GM23338 (cell line): ENCODE results near the gene SETBP1. TPM values are rescaled to one million over a fixed set of nuclear protein-coding genes. Genes with fewer than 3 reads are reported as not detected.

Source experiments
- ATAC-seq: fragments of 200-7000 bp; cut with Tn5 transposase; 3 replicates; pipeline ENCODE4 v1.9.1; 2020
- DNase-seq: peaks from one replicate; pipeline ENCODE4 v3.0.0-alpha.2; 2015; ENCODE audit warnings: low spot score
- H2AFZ ChIP-seq: fragments of 200-600 bp; sonication (generic); 2 replicates; pipeline ENCODE4 v1.8.0; 2016; ENCODE audit warnings: antibody characterized with exemption, mild to moderate bottlenecking, moderate library complexity
- H3F3A ChIP-seq: fragments of 200-600 bp; sonication (generic); replicated peaks from 2 replicates; pipeline ENCODE4 v1.8.0; 2017; ENCODE audit warnings: antibody characterized with exemption, mixed run types, low read depth
- H3K27ac ChIP-seq: fragments of 200-600 bp; sonication (generic); 2 replicates; pipeline ENCODE4 v1.6.1; 2016; ENCODE audit warnings: low read depth
- H3K27me3 ChIP-seq: fragments of 200-600 bp; sonication (generic); 2 replicates; pipeline ENCODE4 v1.8.0; 2016; ENCODE audit warnings: mild to moderate bottlenecking, mixed run types, moderate library complexity; ENCODE audit not compliant: insufficient read depth
- H3K36me3 ChIP-seq: fragments of 200-600 bp; sonication (generic); 2 replicates; pipeline ENCODE4 v1.8.0; 2016; ENCODE audit warnings: mild to moderate bottlenecking; ENCODE audit not compliant: insufficient read depth
- H3K4me1 ChIP-seq: fragments of 200-600 bp; sonication (generic); 2 replicates; pipeline ENCODE4 v1.8.0; 2016; ENCODE audit warnings: mild to moderate bottlenecking, moderate library complexity; ENCODE audit not compliant: insufficient read depth
- H3K4me2 ChIP-seq: fragments of 200-600 bp; sonication (generic); 2 replicates; pipeline ENCODE4 v1.7.1; 2017; ENCODE audit warnings: mixed run types
- H3K4me3 ChIP-seq: fragments of 200-600 bp; sonication (generic); 2 replicates; pipeline ENCODE4 v1.6.1; 2016; ENCODE audit warnings: mixed run types
- H3K79me2 ChIP-seq: fragments of 200-600 bp; sonication (generic); replicated peaks from 2 replicates; pipeline ENCODE4 v1.8.0; 2017; ENCODE audit warnings: mild to moderate bottlenecking; ENCODE audit not compliant: insufficient read depth
- H3K9me2 ChIP-seq: fragments of 200-600 bp; sonication (generic); 2 replicates; pipeline ENCODE4 v1.8.0; 2017; ENCODE audit not compliant: insufficient read depth
- H4K20me1 ChIP-seq: fragments of 200-600 bp; sonication (generic); replicated peaks from 2 replicates; pipeline ENCODE4 v1.8.0; 2017; ENCODE audit warnings: mild to moderate bottlenecking; ENCODE audit not compliant: insufficient read depth
- H3K27ac Mint-ChIP-seq: 2 replicates; pipeline ENCODE4 v1.8.0; 2020; ENCODE audit warnings: inconsistent platforms, mild to moderate bottlenecking, moderate library complexity, mixed read lengths
- H3K27me3 Mint-ChIP-seq: 3 replicates; pipeline ENCODE4 v1.8.0; 2022; ENCODE audit warnings: low read depth, mild to moderate bottlenecking, moderate library complexity, mixed read lengths, inconsistent platforms; ENCODE audit not compliant: insufficient read depth, poor library complexity
- H3K36me3 Mint-ChIP-seq: 3 replicates; pipeline ENCODE4 v1.8.0; 2021; ENCODE audit warnings: low read depth, mild to moderate bottlenecking, inconsistent platforms, moderate library complexity, mixed read lengths
- H3K4me1 Mint-ChIP-seq: 3 replicates; pipeline ENCODE4 v1.8.0; 2020; ENCODE audit warnings: mild to moderate bottlenecking, inconsistent platforms, mixed read lengths
- H3K4me3 Mint-ChIP-seq: 3 replicates; pipeline ENCODE4 v1.8.0; 2021; ENCODE audit warnings: moderate library complexity, mild to moderate bottlenecking, inconsistent platforms, mixed read lengths
- H3K9me3 Mint-ChIP-seq: 3 replicates; pipeline ENCODE4 v1.8.0; 2020; ENCODE audit warnings: moderate library complexity, mild to moderate bottlenecking, inconsistent platforms, mixed read lengths
- CTCF ChIP-seq, 2 experiments: fragments of 200-600 bp in 1 of 2; sonication (generic) in 1 of 2; conservative IDR thresholded peaks; 2 replicates each; pipeline versions ENCODE4 v1.5.1 to v1.6.1; 2016 to 2017; ENCODE audit warnings: antibody characterized with exemption in 2 of 2, low read depth in 2 of 2, mild to moderate bottlenecking in 2 of 2, moderate library complexity in 1 of 2
- ETS1 ChIP-seq: IDR thresholded peaks from 2 replicates; pipeline ENCODE4 v1.6.1; 2016; ENCODE audit warnings: antibody characterized with exemption
- EZH2phosphoT487 ChIP-seq: fragments of 200-600 bp; sonication (generic); IDR thresholded peaks from one replicate; pipeline ENCODE4 v1.8.1; 2018; ENCODE audit warnings: antibody characterized with exemption; ENCODE audit not compliant: unreplicated experiment
- REST ChIP-seq: IDR thresholded peaks from one replicate; pipeline ENCODE4 v1.6.1; 2018; ENCODE audit warnings: antibody characterized with exemption; ENCODE audit not compliant: unreplicated experiment
- STAT1 ChIP-seq: IDR thresholded peaks from one replicate; pipeline ENCODE4 v1.6.1; 2016; ENCODE audit warnings: antibody characterized with exemption; ENCODE audit not compliant: unreplicated experiment
- ZNF331 ChIP-seq: fragments of 250-450 bp; sonication (Bioruptor Pico); IDR thresholded peaks from 2 replicates; pipeline ENCODE4 v1.5.0; 2020; ENCODE audit warnings: low read depth, mild to moderate bottlenecking, moderate library complexity
- ZNF462 ChIP-seq: fragments of 250-450 bp; sonication (Bioruptor Pico); IDR thresholded peaks from 2 replicates; pipeline ENCODE4 v1.5.0; 2020; ENCODE audit warnings: mild to moderate bottlenecking, moderate library complexity
- polyA plus RNA-seq: library from polyadenylated mRNA; unstranded; fragments of >200 nt; fragmentation: Nextera tagmentation; extraction: Ambion mirVana; gene quantifications from 2 replicates; pipeline ENCODE4 v1.2.1, GENCODE V29; 2016
- total RNA-seq: library from RNA; depleted of rRNA; stranded (reverse); fragments of >200 nt; shearing (Covaris generic); gene quantifications from 2 replicates; pipeline ENCODE4 v1.2.3, GENCODE V29; 2014

The SETBP1 gene
- total and polyA plus RNA-seq, 2 experiments from 2014 or later = 1.6 to 5.5 TPM

- DNase-seq (no peak), ATAC-seq (no peak)
- Histone ChIP-seq H3K79me2 (no peaks in the 10 kb centered on the region), H2AFZ (no peak overlapping the region), H4K20me1 (no peaks in the 10 kb centered on the region), H3K36me3 (no peaks in the 10 kb centered on the region), H3K4me1 (no peaks in the 10 kb centered on the region), H3K27ac (no peak overlapping the region), H3K27me3 (no peaks in the 10 kb centered on the region), H3K4me3 (no peak overlapping the region), H3F3A (no peaks in the 10 kb centered on the region), H3K4me2 (no peak overlapping the region), H3K9me2 (no peaks in the 10 kb centered on the region)
- Mint-ChIP-seq H3K4me3 (no peak overlapping the region), H3K27ac (no peak overlapping the region), H3K4me1 (peaks cover 7% of the 10 kb centered on the region), H3K36me3 (no peaks in the 10 kb centered on the region), H3K27me3 (no peaks in the 10 kb centered on the region), H3K9me3 (no peaks in the 10 kb centered on the region; the same call in 2 of the 3 replicates)
- no peak for TF ChIP-seq ZNF462
- no peak for TF ChIP-seq EZH2phosphoT487
- TF ChIP-seq ETS1 = no peak
- TF ChIP-seq STAT1 = no peak
- no peak for TF ChIP-seq ZNF331 (CRISPR knock-in tag)
- no peak for TF ChIP-seq REST
- TF ChIP-seq CTCF (conservative IDR thresholded peaks at IDR 0.05; ENCODE audit: low read depth in 2 of 2) = peak; percentile 4 to 15; a peak in 1 of 4 replicates
Observed at GRCh38 chr18:44899832-44900231, 219.1 kb downstream of the SETBP1 start.
